Stromal cell of bone marrow (primary cell): Measurements from ENCODE around the gene OSBPL7.

Experiments
- DNase-seq: peaks from one replicate; pipeline ENCODE4 v3.0.0-alpha.2; 2012; ENCODE audit warnings: low read depth

The OSBPL7 gene

GRCh38 chr17:47821424-47822391 is at the start of gene OSBPL7:
TSS of gene OSBPL7 (minus strand) at chr17:47821794. CDS start at chr17:47820278, 1,516 bp downstream.
- DNase-seq = peak; percentile 60

- no peak for DNase-seq
Observed at GRCh38 chr17:47871048-47871447, 49.5 kb upstream of the OSBPL7 start.

GRCh38 chr17:47870056-47870455 is 48.5 kb upstream of the OSBPL7 start:
- DNase-seq = no peak

- DNase-seq = no peak
Observed at GRCh38 chr17:47869114-47869513, 47.5 kb upstream of the OSBPL7 start.

GRCh38 chr17:47867813-47868533 is 46.4 kb upstream of the OSBPL7 start:
- DNase-seq = no peak

GRCh38 chr17:47866941-47867340 is 45.3 kb upstream of the OSBPL7 start:
- DNase-seq = no peak

- DNase-seq = no peak
Observed at GRCh38 chr17:47864791-47865216, 43.2 kb upstream of the OSBPL7 start.

GRCh38 chr17:47862621-47863440 is 41.2 kb upstream of the OSBPL7 start:
- peak; percentile 64 for DNase-seq

GRCh38 chr17:47860386-47860785 is 38.8 kb upstream of the OSBPL7 start:
- DNase-seq = no peak

- DNase-seq = no peak
Observed at GRCh38 chr17:47857551-47858455, 36.2 kb upstream of the OSBPL7 start.

GRCh38 chr17:47856830-47857229 is 35.2 kb upstream of the OSBPL7 start:
- no peak for DNase-seq

- no peak for DNase-seq
Observed at GRCh38 chr17:47855737-47856136, 34.1 kb upstream of the OSBPL7 start.

GRCh38 chr17:47853616-47854015 is 32.0 kb upstream of the OSBPL7 start:
- DNase-seq = no peak

GRCh38 chr17:47852113-47852949 is 30.7 kb upstream of the OSBPL7 start:
- DNase-seq = no peak

GRCh38 chr17:47851764-47852112 is 30.1 kb upstream of the OSBPL7 start:
- DNase-seq = no peak

GRCh38 chr17:47850692-47851573 is 29.3 kb upstream of the OSBPL7 start, which contains the start of gene SP6:
TSS of gene SP6 (minus strand) at chr17:47851163. CDS start at chr17:47848429, 2,734 bp downstream.
- peak; percentile 17 for DNase-seq

- no peak for DNase-seq
Observed at GRCh38 chr17:47850373-47850691, 28.7 kb upstream of the OSBPL7 start.

- no peak for DNase-seq
Observed at GRCh38 chr17:47848198-47848513, 26.6 kb upstream of the OSBPL7 start.
